Spleen (tissue), 11 donors: ENCODE data around the gene RAB3B. TPM values are rescaled to one million over a fixed set of nuclear protein-coding genes. Genes with fewer than 3 reads are reported as not detected.

Source experiments
- DNase-seq: peaks from one replicate; pipeline ENCODE4 v3.0.0-alpha.2; 2020
- H3K27ac ChIP-seq, 8 donors: fragments of 200-600 bp; sonication (generic) in 7 of 8; 1 replicate in 4 of 8; 2 replicates in 4 of 8; pipeline versions ENCODE4 v1.5.0 to v1.8.0; 2016 to 2021; ENCODE audit warnings: inconsistent platforms in 4 of 8, mild to moderate bottlenecking in 4 of 8, moderate library complexity in 1 of 8
- H3K27me3 ChIP-seq, 7 donors: fragments of 200-600 bp; sonication (generic) in 6 of 7; replicated peaks in 1 of 7; 1 replicate in 4 of 7; 2 replicates in 3 of 7; pipeline versions ENCODE4 v1.5.0 to v1.8.0; 2016 to 2021; ENCODE audit warnings: inconsistent platforms in 3 of 7, mild to moderate bottlenecking in 1 of 7
- H3K36me3 ChIP-seq, 6 donors: fragments of 200-600 bp; sonication (generic) in 5 of 6; 1 replicate in 4 of 6; 2 replicates in 2 of 6; pipeline versions ENCODE4 v1.5.0 to v1.8.0; 2016 to 2021; ENCODE audit warnings: inconsistent platforms in 2 of 6
- H3K4me1 ChIP-seq, 6 donors: fragments of 200-600 bp; sonication (generic) in 5 of 6; 1 replicate in 3 of 6; 2 replicates in 3 of 6; pipeline versions ENCODE4 v1.5.0 to v1.8.0; 2016 to 2021; ENCODE audit warnings: inconsistent platforms in 3 of 6
- H3K4me3 ChIP-seq, 8 donors: fragments of 200-600 bp; sonication (generic) in 7 of 8; 1 replicate in 4 of 8; 2 replicates in 4 of 8; pipeline versions ENCODE4 v1.5.0 to v1.8.0; 2016 to 2021; ENCODE audit warnings: inconsistent platforms in 4 of 8, mild to moderate bottlenecking in 4 of 8, moderate library complexity in 2 of 8
- H3K9me3 ChIP-seq, 8 donors: fragments of 200-600 bp; sonication (generic) in 7 of 8; 1 replicate in 4 of 8; 2 replicates in 4 of 8; pipeline versions ENCODE4 v1.5.0 to v1.8.0; 2016 to 2021; ENCODE audit warnings: inconsistent platforms in 4 of 8
- CTCF ChIP-seq, 11 experiments: fragments of 200-600 bp in 7 of 11; fragments of 450-650 bp in 4 of 11; sonication (generic) in 4 of 11; IDR thresholded peaks in 8 of 11; conservative IDR thresholded peaks in 3 of 11; 1 replicate in 7 of 11; 2 replicates in 4 of 11; pipeline versions ENCODE4 v1.4.0 to v1.8.0; 2016 to 2021; ENCODE audit warnings: antibody characterized with exemption in 11 of 11, inconsistent platforms in 4 of 11, mild to moderate bottlenecking in 1 of 11
- POLR2A ChIP-seq, 3 donors: fragments of 450-650 bp; IDR thresholded peaks; one replicate each; pipeline ENCODE4 v1.5.1; 2017; ENCODE audit warnings: antibody characterized with exemption in 3 of 3, mild to moderate bottlenecking in 1 of 3
- POLR2AphosphoS5 ChIP-seq, 3 donors: sonication (generic); formaldehyde crosslinking; IDR thresholded peaks; one replicate each; pipeline ENCODE4 v1.5.1; 2017; ENCODE audit warnings: antibody characterized with exemption in 3 of 3
- whole genome bisulfite sequencing, 5 donors: extraction: QIAGEN DNeasy Blood & Tissue Kit in 3 of 5; methylation state at CpG; one replicate each; pipeline versions ENCODE4 v1.1.5 to v1.1.7; 2013 to 2018; 5-methylcytosine and 5-hydroxymethylcytosine counted together
- intact Hi-C: fragments of 100-400 bp; cut with DNase I; formaldehyde crosslinking; loops from one replicate; pipeline ENCODE4 v1.15.0; 2023; ENCODE audit warnings: low total_unique reads
- polyA plus RNA-seq, 3 donors: library from polyadenylated mRNA; stranded (reverse); fragments of 200-250 nt; gene quantifications; one replicate each; pipeline ENCODE4 v1.2.1, GENCODE V29; 2013
- total RNA-seq, 7 donors: library from RNA; depleted of rRNA in 3 of 7; stranded (reverse); fragments of >200 nt in 3 of 7; fragmentation: NEBNext Ultra II Directional in 4 of 7; extraction: Animal tissue kit (Norgen Biotek cat#: 25700) in 4 of 7; gene quantifications; one replicate each; pipeline versions ENCODE4 v1.1.0 to v1.2.1, GENCODE V29; 2016 to 2021
- donor health status: healthy with polysubstance abuse.
- donor health status: DM: no; HTN: no; CAD: no; lungs with moderate emphysema.
- donor health status: DM: no; HTN: no; CAD: no.
- donor health status: Bipolar disorder and iron deficiency.
- donor health status: healthy.
- donor health status: DM: no; HTN: no; CAD: no.
- donor health status: DM: yes; HTN: yes; CAD: no.

RAB3B gene
- total and polyA plus RNA-seq, 10 donors = 0.02 to 0.32 (median 0.13) TPM; not detected in 2

- H3K4me1 ChIP-seq = peaks cover 0 to 5% (median 0%) of the 10 kb centered on the region in 6 donors
- WGBS, 5 donors = 56 to 83% (median 77%) methylated on average over 4 of the region's 4 CpGs
- no peak for TF ChIP-seq CTCF (IDR thresholded peaks at IDR 0.05 in 8 of 11, conservative IDR thresholded peaks at IDR 0.05 in 3 of 11)
- TF ChIP-seq POLR2AphosphoS5 (IDR thresholded peaks at IDR 0.05) = no peak
- TF ChIP-seq POLR2A (IDR thresholded peaks at IDR 0.05) = no peak
These were observed 83.3 kb downstream of the RAB3B start for GRCh38 chr1:51907079-51907702.

GRCh38 chr1:51906306-51907078 is 84.0 kb downstream of the RAB3B start:
- WGBS, 5 donors = 70 to 84% (median 74%) methylated on average over 4 of the region's 4 CpGs
- H3K27me3 ChIP-seq = peaks cover 0 to 3% (median 0%) of the 10 kb centered on the region in 7 donors
- peaks cover 0 to 5% (median 0%) of the 10 kb centered on the region in 6 donors for H3K4me1 ChIP-seq
- no peak for DNase-seq
- H3K4me3 ChIP-seq = no peak overlapping the region
- TF ChIP-seq POLR2A (IDR thresholded peaks at IDR 0.05) = no peak
- no peak for TF ChIP-seq POLR2AphosphoS5 (IDR thresholded peaks at IDR 0.05)
- TF ChIP-seq CTCF (IDR thresholded peaks at IDR 0.05 in 8 of 11, conservative IDR thresholded peaks at IDR 0.05 in 3 of 11) = no peak
- H3K9me3 ChIP-seq = no peaks in the 10 kb centered on the region
- H3K36me3 ChIP-seq = no peaks in the 10 kb centered on the region
- no peak overlapping the region for H3K27ac ChIP-seq
- intact Hi-C loops = no loop called here

More at GRCh38 chr1:51907079-51907702, 83.3 kb downstream of the RAB3B start:
- no peak overlapping the region for H3K27ac ChIP-seq
- peaks cover 0 to 9% (median 0%) of the 10 kb centered on the region in 7 donors for H3K27me3 ChIP-seq
- no peak overlapping the region for H3K4me3 ChIP-seq
- intact Hi-C loops = no loop called here
- no peaks in the 10 kb centered on the region for H3K9me3 ChIP-seq
- DNase-seq = no peak
- H3K36me3 ChIP-seq = no peaks in the 10 kb centered on the region

- 78 to 86% (median 82%) methylated on average over 5 of the region's 5 CpGs for WGBS, 5 donors
- TF ChIP-seq CTCF (IDR thresholded peaks at IDR 0.05 in 8 of 11, conservative IDR thresholded peaks at IDR 0.05 in 3 of 11) = no peak
- TF ChIP-seq POLR2AphosphoS5 (IDR thresholded peaks at IDR 0.05) = no peak
- no peak for TF ChIP-seq POLR2A (IDR thresholded peaks at IDR 0.05)
- Histone ChIP-seq H3K4me3 (no peak overlapping the region), H3K36me3 (no peaks in the 10 kb centered on the region), H3K27me3 (peaks cover 0 to 33% (median 8%) of the 10 kb centered on the region in 7 donors), H3K4me1 (peaks cover 0 to 4% (median 0%) of the 10 kb centered on the region in 6 donors), H3K27ac (no peak overlapping the region), H3K9me3 (no peaks in the 10 kb centered on the region)
- intact Hi-C loops = no loop called here
- no peak for DNase-seq
These were observed 88.0 kb downstream of the RAB3B start for GRCh38 chr1:51902456-51902855.

GRCh38 chr1:51901151-51901550 is 89.3 kb downstream of the RAB3B start:
- Histone ChIP-seq H3K4me3 (no peak overlapping the region), H3K4me1 (no peaks in the 10 kb centered on the region), H3K9me3 (no peaks in the 10 kb centered on the region), H3K36me3 (no peaks in the 10 kb centered on the region), H3K27ac (no peak overlapping the region), H3K27me3 (peaks cover 0 to 46% (median 11%) of the 10 kb centered on the region in 7 donors)
- 89 to 95% (median 94%) methylated on average over 4 of the region's 4 CpGs for WGBS, 5 donors
- intact Hi-C loops = no loop called here
- TF ChIP-seq CTCF (IDR thresholded peaks at IDR 0.05 in 8 of 11, conservative IDR thresholded peaks at IDR 0.05 in 3 of 11) (no peak), POLR2AphosphoS5 (IDR thresholded peaks at IDR 0.05) (no peak), POLR2A (IDR thresholded peaks at IDR 0.05) (no peak)
- DNase-seq = no peak
